Loucy (cell line): ENCODE data around the gene LYPLAL1.

ENCODE experiments used
- EZH2phosphoT487 ChIP-seq: fragments of 200-600 bp; IDR thresholded peaks from 2 replicates; pipeline ENCODE4 v1.6.1; 2018; ENCODE audit warnings: antibody characterized with exemption, mild to moderate bottlenecking, moderate library complexity, borderline replicate concordance
- TF ChIP-seq, protein P1 (sequence below): fragments of 200-600 bp; sonication (generic); conservative IDR thresholded peaks from 2 replicates; pipeline ENCODE4 v1.5.1; 2014; ENCODE audit warnings: mild to moderate bottlenecking, antibody characterized with exemption, low read length

DNA sequence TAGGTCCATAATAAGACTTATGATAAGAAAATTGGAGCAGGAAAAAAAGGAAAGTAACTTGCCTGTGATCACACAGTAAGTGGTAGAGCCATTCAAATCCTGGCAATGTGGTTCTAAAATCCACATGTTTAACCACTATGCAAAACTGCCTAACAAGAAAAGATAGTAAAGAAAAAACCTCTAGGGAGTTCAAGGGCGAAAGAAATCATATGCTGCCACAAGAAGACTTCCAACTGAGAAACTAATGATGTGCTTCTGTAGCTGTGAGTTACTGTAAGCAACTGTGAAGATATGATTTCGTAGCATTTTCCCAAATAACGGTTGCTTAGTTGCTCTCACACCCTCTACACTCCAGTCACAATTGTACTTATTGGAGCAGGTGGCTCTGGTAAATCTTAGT lies 20.9 kb upstream of the LYPLAL1 start:
- TF ChIP-seq, protein P1, sequence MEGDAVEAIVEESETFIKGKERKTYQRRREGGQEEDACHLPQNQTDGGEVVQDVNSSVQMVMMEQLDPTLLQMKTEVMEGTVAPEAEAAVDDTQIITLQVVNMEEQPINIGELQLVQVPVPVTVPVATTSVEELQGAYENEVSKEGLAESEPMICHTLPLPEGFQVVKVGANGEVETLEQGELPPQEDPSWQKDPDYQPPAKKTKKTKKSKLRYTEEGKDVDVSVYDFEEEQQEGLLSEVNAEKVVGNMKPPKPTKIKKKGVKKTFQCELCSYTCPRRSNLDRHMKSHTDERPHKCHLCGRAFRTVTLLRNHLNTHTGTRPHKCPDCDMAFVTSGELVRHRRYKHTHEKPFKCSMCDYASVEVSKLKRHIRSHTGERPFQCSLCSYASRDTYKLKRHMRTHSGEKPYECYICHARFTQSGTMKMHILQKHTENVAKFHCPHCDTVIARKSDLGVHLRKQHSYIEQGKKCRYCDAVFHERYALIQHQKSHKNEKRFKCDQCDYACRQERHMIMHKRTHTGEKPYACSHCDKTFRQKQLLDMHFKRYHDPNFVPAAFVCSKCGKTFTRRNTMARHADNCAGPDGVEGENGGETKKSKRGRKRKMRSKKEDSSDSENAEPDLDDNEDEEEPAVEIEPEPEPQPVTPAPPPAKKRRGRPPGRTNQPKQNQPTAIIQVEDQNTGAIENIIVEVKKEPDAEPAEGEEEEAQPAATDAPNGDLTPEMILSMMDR = no peak
- TF ChIP-seq EZH2phosphoT487 = no peak
